ENCODE measurements around the gene BICRA. TPM values are rescaled to one million over a fixed set of nuclear protein-coding genes. Genes with fewer than 3 reads are reported as not detected.
"Not testable (repeated sequence)": the region's sequence is repeated elsewhere in the genome, so short reads cannot be mapped to it uniquely, and the experiment has no call there.

BICRA gene
- total and polyA plus RNA-seq, 3 experiments from 2014 or later, result 1.6 to 13.9 (median 11.5) TPM

- H3K4me3 ChIP-seq (ENCODE audit: low read length), result no peak overlapping the region
- peak overlapping the region in 3 of 8 donors; percentile 12 to 51 (median 42) for H3K27ac Mint-ChIP-seq
- CTCF ChIA-PET, result interaction anchor here (1.0 to 3.2 kb wide), 2 partner anchors 80 to 83 kb away, joined by 3 to 24 read pairs; partner anchors contain the start of gene NAPA
- no peak for DNase-seq
- H3K27ac ChIP-seq (ENCODE audit: low read depth, low read length), result no peak overlapping the region
- peaks cover 0 to 3% of the 10 kb centered on the region in 2 donors for H3K27me3 Mint-ChIP-seq
- H3K4me1 Mint-ChIP-seq, result peaks cover 15 to 21% (median 19%) of the 10 kb centered on the region in 3 donors
- no peaks in the 10 kb centered on the region for H3K36me3 ChIP-seq (ENCODE audit: insufficient read depth, low read length)
- H3K27me3 ChIP-seq (ENCODE audit: insufficient read depth, low read length, poor library complexity, severe bottlenecking), result no peaks in the 10 kb centered on the region
- H3K9me3 ChIP-seq (ENCODE audit: low read length), result no peaks in the 10 kb centered on the region
- peak overlapping the region in 5 of 7 donors; percentile 36 to 87 (median 48) for H3K4me3 Mint-ChIP-seq
- peaks cover 8% of the 10 kb centered on the region for H3K4me1 ChIP-seq (ENCODE audit: insufficient read depth, low read length)
- H3K9me3 Mint-ChIP-seq, result no peaks in the 10 kb centered on the region
- no peaks in the 10 kb centered on the region for H3K36me3 Mint-ChIP-seq
- POLR2A ChIA-PET, result interaction anchor here (1.9 kb wide), 1 partner anchor 10 kb away, joined by 23 read pairs; the partner anchor contains the start of gene BICRA
Measured at GRCh38 chr19:47598407-47599349, 10.3 kb upstream of the BICRA start.

- H3K4me3 ChIP-seq (ENCODE audit: low read length), result peak overlapping the region; percentile 90
- DNase-seq; H3K27me3 Mint-ChIP-seq; H3K36me3 Mint-ChIP-seq; H3K9me3 Mint-ChIP-seq; H3K4me1 ChIP-seq (ENCODE audit: insufficient read depth, low read length); H3K36me3 ChIP-seq (ENCODE audit: insufficient read depth, low read length); H3K27me3 ChIP-seq (ENCODE audit: insufficient read depth, low read length, poor library complexity, severe bottlenecking); H3K9me3 ChIP-seq (ENCODE audit: low read length): not testable (repeated sequence)
- peak overlapping the region in 7 of 8 donors; percentile 9 to 79 (median 69) for H3K27ac Mint-ChIP-seq
- ChIA-PET CTCF (interaction anchor here (0.7 to 3.2 kb wide), 5 partner anchors 16 to 87 kb away, joined by 3 to 24 read pairs (median 4); partner anchors contain the start of gene NAPA), POLR2A (interaction anchor here (1.0 to 3.0 kb wide), 5 partner anchors 9 to 343 kb away, joined by 3 to 25 read pairs (median 6); partner anchors contain the start of genes BICRA, CCDC9 and NAPA)
- peak overlapping the region; percentile 79 to 92 (median 85) for H3K4me3 Mint-ChIP-seq
- peak overlapping the region; percentile 14 for H3K27ac ChIP-seq (ENCODE audit: low read depth, low read length)
- peaks cover 15 to 21% (median 19%) of the 10 kb centered on the region in 3 donors for H3K4me1 Mint-ChIP-seq
Measured at GRCh38 chr19:47599671-47600245, 9.2 kb upstream of the BICRA start.

- Histone ChIP-seq H3K36me3 (ENCODE audit: insufficient read depth, low read length) (no peaks in the 10 kb centered on the region), H3K4me3 (ENCODE audit: low read length) (peak overlapping the region; percentile 90), H3K27ac (ENCODE audit: low read depth, low read length) (peak overlapping the region; percentile 60), H3K4me1 (ENCODE audit: insufficient read depth, low read length) (peaks cover 8% of the 10 kb centered on the region), H3K27me3 (ENCODE audit: insufficient read depth, low read length, poor library complexity, severe bottlenecking) (no peaks in the 10 kb centered on the region), H3K9me3 (ENCODE audit: low read length) (no peaks in the 10 kb centered on the region)
- no peaks in the 10 kb centered on the region for H3K9me3 Mint-ChIP-seq
- peaks cover 15 to 21% (median 19%) of the 10 kb centered on the region in 3 donors for H3K4me1 Mint-ChIP-seq
- ChIA-PET CTCF (interaction anchor here (0.7 to 3.2 kb wide), 6 partner anchors 17 to 117 kb away, joined by 3 to 24 read pairs (median 4); partner anchors contain the start of genes KPTN and NAPA), POLR2A (interaction anchor here (1.0 to 3.0 kb wide), 6 partner anchors 8 to 344 kb away, joined by 3 to 25 read pairs (median 7); partner anchors contain the start of genes BICRA, CCDC9 and NAPA)
- H3K4me3 Mint-ChIP-seq, result peak overlapping the region; percentile 83 to 92 (median 85)
- H3K36me3 Mint-ChIP-seq, result no peaks in the 10 kb centered on the region
- DNase-seq, result peak; percentile 97 to 100 (median 99)
- H3K27me3 Mint-ChIP-seq, result peaks cover 0 to 3% of the 10 kb centered on the region in 2 donors
- peak overlapping the region; percentile 66 to 96 (median 86) for H3K27ac Mint-ChIP-seq
Measured at GRCh38 chr19:47600246-47601179, 8.4 kb upstream of the BICRA start.

GRCh38 chr19:47601180-47601904, 7.6 kb upstream of the BICRA start:
- peaks cover 8 to 14% (median 12%) of the 10 kb centered on the region in 3 donors for H3K4me1 Mint-ChIP-seq
- Histone ChIP-seq H3K4me1 (ENCODE audit: insufficient read depth, low read length) (peaks cover 8% of the 10 kb centered on the region), H3K27me3 (ENCODE audit: insufficient read depth, low read length, poor library complexity, severe bottlenecking) (no peaks in the 10 kb centered on the region), H3K4me3 (ENCODE audit: low read length) (no peak overlapping the region), H3K36me3 (ENCODE audit: insufficient read depth, low read length) (no peaks in the 10 kb centered on the region), H3K9me3 (ENCODE audit: low read length) (no peaks in the 10 kb centered on the region), H3K27ac (ENCODE audit: low read depth, low read length) (peak overlapping the region; percentile 60)
- DNase-seq, result no peak
- peak overlapping the region; percentile 83 to 92 (median 85) for H3K4me3 Mint-ChIP-seq
- CTCF ChIA-PET, result interaction anchor here (1.0 to 3.2 kb wide), 3 partner anchors 34 to 118 kb away, joined by 3 to 24 read pairs (median 4); partner anchors contain the start of genes KPTN and NAPA
- no peaks in the 10 kb centered on the region for H3K9me3 Mint-ChIP-seq
- peaks cover 0 to 3% of the 10 kb centered on the region in 2 donors for H3K27me3 Mint-ChIP-seq
- H3K36me3 Mint-ChIP-seq, result no peaks in the 10 kb centered on the region
- H3K27ac Mint-ChIP-seq, result peak overlapping the region in 7 of 8 donors; percentile 66 to 95 (median 84)
- POLR2A ChIA-PET, result interaction anchor here (1.7 to 3.0 kb wide), 2 partner anchors 9 to 27 kb away, joined by 8 to 25 read pairs; no protein-coding TSS in a partner anchor

GRCh38 chr19:47603706-47604565, 5.0 kb upstream of the BICRA start:
- Mint-ChIP-seq H3K4me1 (peaks cover 10 to 24% (median 14%) of the 10 kb centered on the region in 3 donors), H3K9me3 (no peaks in the 10 kb centered on the region), H3K4me3 (peak overlapping the region in 3 of 7 donors; percentile 34 to 70 (median 42)), H3K27ac (peak overlapping the region in 1 of 8 donors; percentile 31), H3K27me3 (peaks cover 0 to 3% of the 10 kb centered on the region in 2 donors), H3K36me3 (peaks cover 0 to 1% (median 0%) of the 10 kb centered on the region in 3 donors)
- CTCF ChIA-PET, result interaction anchor here (1.1 kb wide), 1 partner anchor 89 kb away, joined by 3 read pairs; no protein-coding TSS in a partner anchor
- POLR2A ChIA-PET, result no interaction called here
- no peaks in the 10 kb centered on the region for H3K9me3 ChIP-seq (ENCODE audit: low read length)
- H3K4me3 ChIP-seq (ENCODE audit: low read length), result no peak overlapping the region
- H3K27ac ChIP-seq (ENCODE audit: low read depth, low read length), result no peak overlapping the region
- no peak for DNase-seq
- H3K36me3 ChIP-seq (ENCODE audit: insufficient read depth, low read length), result no peaks in the 10 kb centered on the region
- peaks cover 13% of the 10 kb centered on the region for H3K4me1 ChIP-seq (ENCODE audit: insufficient read depth, low read length)
- H3K27me3 ChIP-seq (ENCODE audit: insufficient read depth, low read length, poor library complexity, severe bottlenecking), result no peaks in the 10 kb centered on the region

- no peaks in the 10 kb centered on the region for H3K9me3 Mint-ChIP-seq
- no peaks in the 10 kb centered on the region for H3K36me3 ChIP-seq (ENCODE audit: insufficient read depth, low read length)
- peak overlapping the region; percentile 85 for H3K27ac ChIP-seq (ENCODE audit: low read depth, low read length)
- ChIA-PET POLR2A (no interaction called here), CTCF (interaction anchor here (1.4 to 2.4 kb wide), 3 partner anchors 92 to 171 kb away, joined by 3 to 8 read pairs (median 4); partner anchors contain the start of genes KPTN and NAPA)
- H3K36me3 Mint-ChIP-seq, result peaks cover 0 to 14% (median 0%) of the 10 kb centered on the region in 3 donors
- no peaks in the 10 kb centered on the region for H3K9me3 ChIP-seq (ENCODE audit: low read length)
- peak overlapping the region in 7 of 8 donors; percentile 74 to 90 (median 79) for H3K27ac Mint-ChIP-seq
- peaks cover 17% of the 10 kb centered on the region for H3K4me1 ChIP-seq (ENCODE audit: insufficient read depth, low read length)
- no peak for DNase-seq
- peak overlapping the region; percentile 74 to 92 (median 84) for H3K4me3 Mint-ChIP-seq
- H3K27me3 Mint-ChIP-seq, result no peaks in the 10 kb centered on the region
- peak overlapping the region; percentile 79 for H3K4me3 ChIP-seq (ENCODE audit: low read length)
- no peaks in the 10 kb centered on the region for H3K27me3 ChIP-seq (ENCODE audit: insufficient read depth, low read length, poor library complexity, severe bottlenecking)
- H3K4me1 Mint-ChIP-seq, result peaks cover 21 to 29% (median 23%) of the 10 kb centered on the region in 3 donors
Measured at GRCh38 chr19:47607564-47608073, 1.3 kb upstream of the BICRA start.
